Stomach (tissue), 4 donors: ENCODE results near the gene DGKQ.

ENCODE experiments used
- CTCF ChIP-seq, 7 experiments: fragments of 450-650 bp in 4 of 7; fragments of 200-600 bp in 3 of 7; sonication (generic) in 3 of 7; IDR thresholded peaks; one replicate each; pipeline ENCODE4 v1.5.1; 2016 to 2019; ENCODE audit warnings: antibody characterized with exemption in 7 of 7, control low read depth in 2 of 7, mild to moderate bottlenecking in 1 of 7
- EP300 ChIP-seq: sonication (generic); formaldehyde crosslinking; IDR thresholded peaks from one replicate; pipeline ENCODE4 v1.6.1; 2017; ENCODE audit warnings: antibody characterized with exemption
- POLR2AphosphoS5 ChIP-seq, 3 donors: sonication (generic); formaldehyde crosslinking; IDR thresholded peaks; one replicate each; pipeline ENCODE4 v1.6.1; 2016; ENCODE audit warnings: antibody characterized with exemption in 3 of 3

GRCh38 chr4:1017211-1017610 is 43.8 kb upstream of the DGKQ start:
- no peak for TF ChIP-seq EP300
- TF ChIP-seq POLR2AphosphoS5 (IDR thresholded peaks at IDR 0.05), result no peak
- TF ChIP-seq CTCF (IDR thresholded peaks at IDR 0.05), result no peak
